Measurements from ENCODE around the gene PLD2.
"Not testable (repeated sequence)": the region's sequence is repeated elsewhere in the genome, so short reads cannot be mapped to it uniquely, and the experiment has no call there.

PLD2 gene

GRCh38 chr17:4858068-4858881 is 51.3 kb downstream of the PLD2 start:
- no peak for DNase-seq

- DNase-seq = peak; percentile 59
Measured at GRCh38 chr17:4858882-4859260, 51.9 kb downstream of the PLD2 start.

DNA sequence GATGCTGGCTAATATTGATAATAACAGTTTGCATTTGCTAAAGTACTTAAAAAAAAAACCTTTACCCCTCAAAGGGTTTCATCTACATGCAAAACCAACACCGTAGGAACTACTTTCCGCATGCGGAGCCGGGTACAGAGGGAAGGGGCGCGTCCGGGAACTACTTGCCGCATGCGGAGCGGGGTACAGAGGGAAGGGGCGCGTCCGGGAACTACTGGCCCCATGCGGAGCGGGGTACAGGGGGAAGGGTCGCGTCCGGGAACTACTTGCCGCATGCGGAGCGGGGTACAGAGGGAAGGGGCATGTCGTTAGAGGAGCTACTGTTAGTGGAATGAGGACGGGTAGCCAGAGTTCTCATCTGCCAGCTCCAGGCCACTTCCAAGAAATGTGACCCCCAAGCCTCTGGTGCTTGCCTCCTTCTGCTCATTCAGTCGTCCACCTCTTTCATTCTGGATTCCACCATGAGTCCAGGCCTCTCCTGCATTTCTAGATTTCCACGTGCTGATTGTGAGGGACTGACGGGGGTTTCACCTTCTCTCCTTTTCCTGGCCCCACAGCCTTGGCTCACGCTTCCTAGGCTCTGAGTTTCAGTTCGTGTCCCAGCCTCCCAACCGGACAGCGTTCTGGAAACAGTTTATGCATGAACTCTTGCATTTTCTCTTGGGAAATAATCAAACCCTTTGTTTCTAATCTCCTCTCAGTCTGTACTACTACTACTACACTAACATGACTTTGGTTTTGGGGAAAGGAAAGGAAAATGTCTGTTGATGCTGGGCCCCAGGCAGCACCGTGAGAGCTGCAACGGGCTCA is 53.1 kb downstream of the PLD2 start:
- DNase-seq = no peak

- no peak for DNase-seq
Measured at GRCh38 chr17:4860651-4861050, 53.7 kb downstream of the PLD2 start.

- DNase-seq = no peak
Measured at GRCh38 chr17:4861052-4861451, 54.1 kb downstream of the PLD2 start.

DNA sequence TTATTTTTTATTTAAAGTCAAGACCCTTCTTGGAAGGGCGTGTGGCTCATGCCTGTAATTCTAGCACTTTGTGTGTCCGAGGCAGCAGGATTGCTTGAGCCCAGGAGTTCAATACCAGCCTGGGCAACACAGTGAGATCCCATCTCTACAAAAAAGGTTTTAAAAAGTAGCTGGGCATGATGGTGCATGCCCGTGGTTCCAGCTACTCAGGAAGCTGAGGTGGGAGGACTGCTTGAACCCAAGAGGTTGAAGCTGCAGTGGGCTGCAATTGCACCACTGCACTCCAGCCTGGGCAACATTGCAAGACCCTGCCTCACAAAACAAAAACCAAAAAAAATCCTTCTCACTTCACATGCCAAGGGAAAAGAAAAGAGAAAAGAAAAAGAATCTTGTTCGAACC is 55.8 kb downstream of the PLD2 start:
- no peak for DNase-seq

DNA sequence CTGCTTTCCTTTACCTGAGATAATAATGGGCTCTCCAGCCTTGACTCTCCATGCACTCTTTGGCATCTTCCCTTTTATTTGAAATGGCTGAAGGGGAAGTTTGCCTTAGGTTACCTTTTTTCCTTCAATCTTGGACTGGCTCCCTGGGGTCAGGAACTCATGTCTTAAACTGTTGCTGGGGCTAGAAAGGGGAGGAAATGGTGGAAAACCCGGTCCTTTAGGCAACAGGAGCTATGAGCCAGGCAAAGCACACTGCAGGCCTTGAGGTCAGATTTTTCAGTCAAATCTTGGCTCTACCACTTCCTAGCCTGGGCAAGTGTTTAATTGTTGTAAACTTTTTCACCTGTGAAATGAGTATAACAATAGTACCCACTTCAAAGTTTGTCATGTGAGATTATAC is 56.4 kb downstream of the PLD2 start:
- DNase-seq = no peak

- DNase-seq = not testable (repeated sequence)
Measured at GRCh38 chr17:4867535-4867934, 60.6 kb downstream of the PLD2 start.

DNA sequence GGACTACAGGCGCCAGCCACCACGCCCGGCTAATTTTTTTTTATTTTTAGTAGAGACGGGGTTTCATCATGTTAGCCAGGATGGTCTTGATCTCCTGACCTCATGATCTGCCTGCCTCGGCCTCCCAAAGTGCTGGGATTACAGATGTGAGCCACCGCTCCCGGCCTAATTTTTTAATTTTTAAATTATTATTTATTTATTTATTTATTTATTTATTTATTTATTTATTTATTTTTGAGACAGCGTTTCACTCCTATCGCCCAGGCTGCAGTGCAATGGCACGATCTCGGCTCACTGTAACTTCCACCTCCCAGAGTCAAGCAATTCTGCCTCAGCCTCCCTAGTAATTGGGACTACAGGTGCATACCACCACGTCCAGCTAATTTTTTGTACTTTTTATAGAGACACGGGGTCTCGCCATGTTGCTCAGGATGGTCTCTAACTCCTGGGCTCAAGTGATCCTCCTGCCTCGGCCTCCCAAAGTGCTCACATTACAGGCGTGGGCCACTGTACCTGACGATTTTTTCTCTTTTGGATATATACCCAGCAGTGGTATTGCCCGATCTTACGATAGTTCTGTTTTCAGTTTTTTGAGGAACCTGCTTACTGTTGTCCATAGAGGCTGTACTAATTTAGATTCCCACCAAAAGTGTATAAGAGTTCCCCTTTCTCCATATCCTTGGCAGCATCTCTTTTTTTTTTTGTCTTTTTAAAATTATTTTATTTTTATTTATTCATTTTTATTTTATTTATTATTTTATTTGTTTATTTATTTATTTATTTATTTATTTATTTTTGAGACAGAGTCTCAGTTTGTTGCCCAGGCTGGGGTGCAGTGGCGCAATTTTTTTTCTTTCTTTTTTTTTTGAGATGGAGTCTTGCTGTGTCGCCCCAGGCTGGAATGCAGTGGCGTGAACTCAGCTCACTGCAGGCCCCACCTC is 62.4 kb downstream of the PLD2 start:
- DNase-seq = not testable (repeated sequence)

- no peak for DNase-seq
Measured at GRCh38 chr17:4870855-4871254, 63.9 kb downstream of the PLD2 start.

- DNase-seq = no peak
Measured at GRCh38 chr17:4872786-4873185, 65.8 kb downstream of the PLD2 start.
